Breast epithelium (tissue), 3 donors: Measurements from ENCODE around the gene F12.

Experiments
- CTCF ChIP-seq, 3 donors: fragments of 450-650 bp; IDR thresholded peaks; one replicate each; pipeline ENCODE4 v1.5.1; 2016 to 2017; ENCODE audit warnings: antibody characterized with exemption in 3 of 3, mild to moderate bottlenecking in 3 of 3, moderate library complexity in 3 of 3
- POLR2A ChIP-seq: fragments of 450-650 bp; IDR thresholded peaks from one replicate; pipeline ENCODE4 v1.6.1; 2016; ENCODE audit warnings: antibody characterized with exemption, mild to moderate bottlenecking, moderate library complexity
- POLR2AphosphoS5 ChIP-seq, 3 donors: sonication (generic); formaldehyde crosslinking; IDR thresholded peaks; one replicate each; pipeline ENCODE4 v1.6.1; 2017; ENCODE audit warnings: antibody characterized with exemption in 3 of 3

- TF ChIP-seq CTCF (IDR thresholded peaks at IDR 0.05), result no peak
- TF ChIP-seq POLR2A, result no peak
- TF ChIP-seq POLR2AphosphoS5 (IDR thresholded peaks at IDR 0.05), result no peak
Observed at GRCh38 chr5:177358370-177358819, 51.0 kb downstream of the F12 start.
